Esophagus mucosa (tissue), 1 donor: ENCODE measurements around the gene DOCK3. TPM values are rescaled to one million over a fixed set of nuclear protein-coding genes. Genes with fewer than 3 reads are reported as not detected.
"Not testable (repeated sequence)": the region's sequence is repeated elsewhere in the genome, so short reads cannot be mapped to it uniquely, and the experiment has no call there.

Experiments used
- ATAC-seq: fragments of 200-7000 bp; cut with Tn5 transposase; one replicate; pipeline ENCODE4 v1.9.1; 2020
- total RNA-seq: library from RNA; stranded (reverse); gene quantifications from one replicate; pipeline ENCODE4 v1.2.4, GENCODE V29; 2023
- donor health status: DM: yes; HTN: yes; CAD: no.

Gene DOCK3
- total RNA-seq, 1 donor from 2014 or later, result 0.84 TPM

GRCh38 chr3:50986726-50987125 lies 312.0 kb downstream of the DOCK3 start:
- no peak for ATAC-seq

GRCh38 chr3:50994537-50994936 lies 319.8 kb downstream of the DOCK3 start:
- no peak for ATAC-seq

DNA sequence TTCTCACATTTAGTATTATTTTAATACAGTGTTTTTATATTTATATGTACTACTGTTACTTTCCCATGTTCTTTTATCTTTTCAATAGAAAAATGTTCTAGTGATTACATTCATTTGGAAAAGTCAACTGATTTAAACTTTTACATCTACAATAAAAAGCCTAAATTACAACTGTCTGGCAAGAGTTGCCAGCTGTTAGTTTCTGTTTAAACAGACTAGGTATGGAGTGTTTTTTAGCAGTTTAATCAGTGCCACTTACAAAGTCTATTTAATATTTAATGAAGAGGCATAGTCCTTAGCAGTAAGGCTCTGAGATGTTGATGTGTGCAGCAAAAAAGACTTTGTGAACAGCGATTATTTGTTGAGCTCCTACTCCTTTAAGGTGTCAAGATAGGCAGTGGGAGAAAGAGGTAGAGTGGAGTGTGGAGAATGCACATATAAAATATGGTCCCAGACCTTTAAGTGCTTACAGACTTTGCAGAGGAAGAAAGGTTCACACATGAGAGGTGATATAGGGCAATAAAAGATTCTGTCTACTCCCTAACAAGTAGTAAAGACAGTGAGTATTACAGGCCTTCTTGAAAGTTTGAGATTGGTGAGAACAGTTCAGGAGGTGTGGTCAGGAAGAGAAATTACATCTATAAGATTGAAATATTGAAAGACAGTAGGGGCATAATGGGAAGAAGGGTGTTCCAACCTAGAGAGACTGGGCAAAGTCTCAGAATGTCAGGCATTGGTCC lies 320.5 kb downstream of the DOCK3 start:
- no peak for ATAC-seq

DNA sequence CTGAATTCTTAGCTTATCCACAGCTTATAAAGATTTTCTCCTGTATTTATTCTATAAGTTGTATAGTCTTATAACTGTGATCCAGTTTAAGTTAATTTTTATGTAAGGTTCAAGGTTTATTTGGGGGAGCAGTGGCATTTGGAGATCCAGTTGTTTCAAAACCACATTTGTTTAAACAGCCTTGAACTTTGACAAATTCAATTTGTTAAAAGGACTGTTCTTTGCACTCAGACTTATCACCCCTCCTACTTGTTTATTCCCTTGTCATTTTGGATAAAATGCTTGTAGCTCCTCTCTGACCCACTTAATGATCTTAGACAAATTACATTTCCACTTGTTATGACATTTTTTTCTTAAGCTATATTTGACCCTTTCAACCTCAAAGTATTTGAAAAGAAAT lies 327.8 kb downstream of the DOCK3 start:
- no peak for ATAC-seq

DNA sequence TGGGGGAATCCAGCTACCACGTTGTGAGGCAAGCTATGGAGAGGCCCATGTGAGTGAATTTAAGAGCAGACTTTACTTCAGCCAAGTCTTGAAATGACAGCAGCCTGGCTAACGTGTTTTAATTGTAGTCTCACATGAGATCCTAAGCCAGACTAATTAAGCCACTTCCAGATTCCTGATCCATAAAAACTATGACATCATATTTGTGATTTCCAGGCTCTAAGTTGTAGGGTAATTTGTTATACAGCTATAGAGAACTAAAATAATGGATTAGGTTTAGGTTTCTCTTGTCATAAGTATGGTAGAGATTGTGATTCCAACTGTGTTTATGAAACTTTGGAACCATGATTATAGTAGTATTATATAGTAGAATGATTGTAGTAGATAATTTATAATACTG lies 329.5 kb downstream of the DOCK3 start:
- ATAC-seq, result no peak

GRCh38 chr3:51024121-51024520 lies 349.4 kb downstream of the DOCK3 start:
- ATAC-seq, result no peak

- ATAC-seq, result peak; percentile 65
These were observed 350.3 kb downstream of the DOCK3 start for GRCh38 chr3:51024765-51025632.

DNA sequence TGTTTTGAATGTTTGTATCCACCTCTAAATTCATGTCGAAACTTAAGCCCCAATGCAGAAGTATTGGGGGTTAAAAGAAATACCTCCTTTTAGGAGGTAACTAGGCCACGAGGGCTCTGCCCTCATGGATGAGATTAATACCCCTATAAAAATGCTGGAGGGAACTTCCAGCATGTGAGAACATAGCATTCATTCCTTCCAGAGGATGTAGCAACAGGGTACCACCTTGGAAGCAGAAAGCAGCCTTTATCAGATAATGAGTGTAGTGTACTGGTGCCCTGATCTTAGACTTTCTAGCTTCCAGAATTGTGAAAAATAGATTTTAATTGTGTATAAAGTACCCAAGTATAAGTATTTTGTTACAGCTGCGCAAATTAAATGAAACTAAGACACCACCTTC lies 356.9 kb downstream of the DOCK3 start:
- ATAC-seq, result no peak

DNA sequence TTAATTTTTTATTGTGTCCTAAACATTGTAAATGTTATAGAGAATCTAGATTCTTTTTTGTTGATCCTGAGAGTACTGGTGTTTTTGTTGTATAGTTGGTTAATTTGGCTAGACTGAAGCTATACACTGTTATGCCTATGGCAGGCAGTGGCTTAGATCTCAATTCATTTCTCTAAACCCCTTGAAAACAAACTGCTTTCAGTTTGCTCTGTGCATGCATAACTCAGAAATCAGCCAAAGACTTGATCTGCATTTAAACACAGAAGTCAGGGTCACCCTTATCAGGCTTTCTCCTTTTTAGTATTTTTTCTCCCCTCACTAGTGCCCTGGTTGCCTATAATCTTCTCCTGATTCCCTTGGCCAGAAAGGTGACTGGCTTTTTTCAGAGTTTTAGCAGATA lies 360.9 kb downstream of the DOCK3 start:
- no peak for ATAC-seq

DNA sequence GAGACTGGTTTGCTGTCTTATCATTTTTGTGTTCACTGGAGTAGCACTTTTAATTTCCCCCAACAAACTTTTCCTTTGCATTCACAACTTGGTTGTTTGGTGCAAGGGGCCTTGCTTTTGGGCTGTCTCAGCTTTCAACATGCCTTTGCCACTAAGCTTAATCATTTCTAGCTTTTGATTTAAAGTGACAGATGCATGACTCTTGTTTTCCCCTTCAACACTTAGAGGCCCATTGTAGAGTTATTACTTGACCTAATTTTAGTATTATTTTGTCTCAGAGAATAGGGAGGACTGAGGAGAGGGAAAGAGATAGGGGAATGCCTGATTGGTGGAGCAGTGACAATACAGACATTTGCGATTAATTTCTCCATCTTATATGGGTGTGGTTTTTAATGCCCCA lies 370.3 kb downstream of the DOCK3 start:
- ATAC-seq, result no peak

DNA sequence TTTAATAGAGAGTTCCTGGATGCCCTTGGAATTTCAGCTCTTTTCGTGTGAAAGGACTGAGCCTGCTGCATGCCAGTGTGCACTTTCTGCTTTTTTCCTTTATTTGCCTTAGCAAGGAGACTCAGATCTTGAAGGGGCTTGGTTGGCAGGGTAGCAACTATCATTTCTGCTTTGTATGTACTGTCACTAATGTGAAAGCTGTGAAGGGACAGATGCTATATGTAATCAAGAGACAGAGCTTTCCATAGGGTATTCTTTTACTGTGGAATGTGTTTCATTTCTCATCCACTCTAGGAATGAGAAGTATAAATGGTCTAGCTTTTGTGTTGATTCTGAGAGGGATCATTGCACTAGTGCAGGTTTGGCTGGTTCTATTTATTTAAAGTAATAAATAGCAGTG lies 377.8 kb downstream of the DOCK3 start:
- no peak for ATAC-seq

DNA sequence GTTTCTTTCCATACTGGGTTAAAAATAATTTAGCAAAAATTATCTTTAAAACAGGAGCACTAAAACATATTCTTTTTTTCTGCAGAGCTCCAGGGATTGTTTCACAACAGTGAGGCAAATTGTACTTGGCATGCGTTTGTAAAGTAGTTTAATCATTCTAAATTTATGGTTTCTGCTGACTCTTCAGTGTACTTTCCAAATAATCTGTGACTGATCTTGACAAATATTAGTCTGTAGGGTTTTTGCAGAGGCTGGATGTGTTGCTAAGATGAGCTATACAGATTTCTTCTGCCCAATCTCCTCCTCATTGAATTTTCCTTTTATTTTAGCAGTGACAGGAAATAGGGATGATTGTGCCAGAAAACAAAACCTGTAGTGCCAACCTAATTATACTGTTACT lies 382.4 kb downstream of the DOCK3 start:
- ATAC-seq, result no peak

DNA sequence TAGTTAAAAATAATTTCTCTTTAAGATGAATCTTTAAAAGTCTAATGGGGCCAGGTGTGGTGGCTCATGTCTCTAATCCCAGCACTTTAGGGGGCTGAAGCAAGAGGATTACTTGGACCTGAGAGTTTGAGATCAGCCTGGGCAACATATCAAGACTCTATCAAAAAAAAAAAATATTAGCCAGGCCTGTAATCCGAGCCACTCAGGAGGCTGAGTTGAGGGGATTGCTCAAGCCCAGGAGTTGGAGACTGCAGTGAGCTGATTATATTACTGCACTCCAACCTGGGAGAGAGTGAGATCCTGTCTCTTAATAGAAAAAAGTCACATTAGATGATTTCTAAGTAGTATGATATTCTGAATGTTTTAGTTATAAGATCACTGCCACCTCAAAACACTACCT lies 388.3 kb downstream of the DOCK3 start:
- ATAC-seq, result no peak

DNA sequence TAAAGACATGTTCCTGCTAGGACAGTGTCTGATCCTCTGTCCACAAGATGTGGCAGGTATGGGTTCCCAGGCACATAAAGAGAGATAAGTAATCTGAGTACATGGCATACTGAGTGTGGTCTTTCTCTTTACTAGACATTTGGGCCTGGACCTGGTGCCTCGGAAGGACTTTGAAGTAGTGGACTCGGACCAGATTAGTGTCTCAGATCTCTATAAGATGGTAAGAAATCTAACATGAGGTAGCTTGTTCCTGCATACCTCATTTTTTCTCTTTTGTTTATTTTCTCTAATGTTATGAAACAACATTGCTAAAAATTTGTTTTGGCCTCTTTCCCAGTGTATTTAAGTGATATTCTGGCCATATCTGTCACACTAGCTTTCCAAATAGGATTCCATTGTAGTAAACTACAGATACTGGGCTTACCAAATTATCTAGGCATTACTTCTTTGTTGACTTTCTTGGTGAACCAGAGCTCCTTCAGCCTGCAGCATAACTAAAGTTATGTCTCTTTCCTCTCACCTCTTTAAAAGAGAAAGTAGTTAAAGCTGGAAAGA lies 400.6 kb downstream of the DOCK3 start:
- no peak for ATAC-seq

GRCh38 chr3:51082363-51082762 lies 407.6 kb downstream of the DOCK3 start:
- ATAC-seq, result no peak

GRCh38 chr3:51083490-51083889 lies 408.8 kb downstream of the DOCK3 start:
- ATAC-seq, result no peak

DNA sequence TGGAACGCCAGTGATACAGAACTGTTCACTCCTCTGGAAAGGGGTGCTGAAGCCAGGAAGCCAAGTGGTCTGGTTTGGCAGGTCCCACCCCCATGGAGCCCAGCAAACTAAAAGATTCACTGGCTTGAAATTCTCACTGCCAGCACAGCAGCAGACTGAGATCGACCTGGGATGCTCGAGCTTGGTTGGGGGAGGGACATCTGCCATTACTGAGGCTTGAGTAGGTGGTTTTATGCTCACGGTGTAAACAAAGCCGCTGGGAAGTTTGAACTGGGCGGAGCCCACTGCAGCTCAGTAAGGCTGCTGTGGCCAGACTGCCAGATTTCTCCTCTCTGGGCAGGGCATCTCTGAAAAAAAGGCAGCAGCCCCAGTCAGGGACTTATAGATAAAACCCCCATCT lies 417.4 kb downstream of the DOCK3 start:
- ATAC-seq, result not testable (repeated sequence)

- ATAC-seq, result not testable (repeated sequence)
These were observed 420.1 kb downstream of the DOCK3 start for GRCh38 chr3:51094838-51095237.

DNA sequence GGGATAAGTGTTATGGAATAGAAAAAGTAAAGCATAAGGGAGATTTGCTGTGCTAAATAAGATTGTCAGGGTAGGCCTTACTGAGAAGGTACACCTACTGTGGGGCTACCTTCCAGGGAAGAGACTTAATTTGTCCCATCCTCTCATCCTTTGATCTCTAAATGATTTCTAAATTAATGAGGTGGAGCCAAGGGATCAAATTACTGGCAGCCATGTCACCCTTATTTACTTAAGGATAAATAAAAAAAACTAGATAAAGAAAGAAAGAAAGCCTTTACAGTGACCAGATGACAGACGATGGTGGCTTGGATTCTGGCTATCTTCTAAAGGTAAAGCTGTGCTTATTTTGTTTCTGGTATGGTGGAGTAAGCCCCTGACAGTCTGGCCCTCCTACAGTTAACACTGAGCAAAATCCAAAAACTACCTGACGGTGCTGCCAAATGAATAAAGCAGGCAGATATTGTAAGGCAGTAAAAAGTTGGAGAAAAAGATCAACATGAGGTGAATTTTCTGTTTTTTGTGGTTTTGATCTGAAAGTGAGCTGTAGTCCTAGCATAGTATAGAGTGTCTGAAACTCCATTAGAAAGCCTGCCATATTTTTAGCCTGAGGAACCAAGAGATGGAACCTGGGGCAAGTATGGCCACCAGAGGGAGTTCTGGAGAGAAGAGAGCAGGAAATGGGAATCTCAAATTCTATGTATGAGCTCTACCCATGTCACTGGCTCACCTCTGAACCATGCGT lies 425.2 kb downstream of the DOCK3 start:
- peak; percentile 81 for ATAC-seq

- no peak for ATAC-seq
These were observed 425.8 kb downstream of the DOCK3 start for GRCh38 chr3:51100536-51100851.

- ATAC-seq, result no peak
These were observed 427.7 kb downstream of the DOCK3 start for GRCh38 chr3:51102396-51102795.

- ATAC-seq, result no peak
These were observed 431.6 kb downstream of the DOCK3 start for GRCh38 chr3:51106242-51106876.

GRCh38 chr3:51110586-51110985 lies 435.9 kb downstream of the DOCK3 start:
- no peak for ATAC-seq
